Measurements from ENCODE around the gene RGSL1.

DNA sequence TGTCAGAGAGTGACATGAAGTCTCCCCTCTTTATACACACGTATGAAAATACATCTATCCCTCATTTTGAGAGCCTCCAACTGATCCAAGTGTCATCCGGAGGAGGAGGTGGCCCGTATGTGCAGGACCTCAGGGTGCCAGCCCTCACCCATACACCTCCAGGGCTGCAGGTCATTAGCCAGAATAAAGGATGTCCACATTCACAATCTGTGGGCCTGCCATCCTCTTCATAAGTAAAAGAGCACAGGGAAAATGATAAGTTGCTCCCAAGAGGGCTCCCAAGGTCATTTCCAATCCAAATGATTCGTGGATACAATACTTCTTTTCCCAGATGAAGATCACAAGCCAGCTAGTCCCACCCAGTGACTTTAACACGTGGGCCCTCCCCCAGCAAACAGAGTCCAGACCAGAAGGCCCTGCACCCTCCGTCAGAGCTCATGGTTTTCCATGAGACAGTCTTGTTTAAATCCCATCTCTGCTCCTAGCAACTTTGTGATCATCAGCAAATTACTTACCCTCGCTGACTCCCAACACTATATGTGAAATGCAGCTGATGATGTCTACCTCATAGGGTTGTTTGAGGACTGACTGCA lies 110.5 kb downstream of the RGSL1 start:
- TF ChIP-seq, protein P1, sequence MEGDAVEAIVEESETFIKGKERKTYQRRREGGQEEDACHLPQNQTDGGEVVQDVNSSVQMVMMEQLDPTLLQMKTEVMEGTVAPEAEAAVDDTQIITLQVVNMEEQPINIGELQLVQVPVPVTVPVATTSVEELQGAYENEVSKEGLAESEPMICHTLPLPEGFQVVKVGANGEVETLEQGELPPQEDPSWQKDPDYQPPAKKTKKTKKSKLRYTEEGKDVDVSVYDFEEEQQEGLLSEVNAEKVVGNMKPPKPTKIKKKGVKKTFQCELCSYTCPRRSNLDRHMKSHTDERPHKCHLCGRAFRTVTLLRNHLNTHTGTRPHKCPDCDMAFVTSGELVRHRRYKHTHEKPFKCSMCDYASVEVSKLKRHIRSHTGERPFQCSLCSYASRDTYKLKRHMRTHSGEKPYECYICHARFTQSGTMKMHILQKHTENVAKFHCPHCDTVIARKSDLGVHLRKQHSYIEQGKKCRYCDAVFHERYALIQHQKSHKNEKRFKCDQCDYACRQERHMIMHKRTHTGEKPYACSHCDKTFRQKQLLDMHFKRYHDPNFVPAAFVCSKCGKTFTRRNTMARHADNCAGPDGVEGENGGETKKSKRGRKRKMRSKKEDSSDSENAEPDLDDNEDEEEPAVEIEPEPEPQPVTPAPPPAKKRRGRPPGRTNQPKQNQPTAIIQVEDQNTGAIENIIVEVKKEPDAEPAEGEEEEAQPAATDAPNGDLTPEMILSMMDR (IDR thresholded peaks at IDR 0.05) = no peak
- TF ChIP-seq EP300 (IDR thresholded peaks at IDR 0.05) (no peak), POLR2A (IDR thresholded peaks at IDR 0.05) (no peak), POLR2AphosphoS5 (IDR thresholded peaks at IDR 0.05) (no peak)

Data from suprapubic skin (tissue), 4 donors.